Measurements from ENCODE around the gene TAF11L4. TPM values are rescaled to one million over a fixed set of nuclear protein-coding genes. Genes with fewer than 3 reads are reported as not detected.
"Not testable (repeated sequence)": the region's sequence is repeated elsewhere in the genome, so short reads cannot be mapped to it uniquely, and the experiment has no call there.

TAF11L4 gene
- total RNA-seq, 1 donor: not detected

DNA sequence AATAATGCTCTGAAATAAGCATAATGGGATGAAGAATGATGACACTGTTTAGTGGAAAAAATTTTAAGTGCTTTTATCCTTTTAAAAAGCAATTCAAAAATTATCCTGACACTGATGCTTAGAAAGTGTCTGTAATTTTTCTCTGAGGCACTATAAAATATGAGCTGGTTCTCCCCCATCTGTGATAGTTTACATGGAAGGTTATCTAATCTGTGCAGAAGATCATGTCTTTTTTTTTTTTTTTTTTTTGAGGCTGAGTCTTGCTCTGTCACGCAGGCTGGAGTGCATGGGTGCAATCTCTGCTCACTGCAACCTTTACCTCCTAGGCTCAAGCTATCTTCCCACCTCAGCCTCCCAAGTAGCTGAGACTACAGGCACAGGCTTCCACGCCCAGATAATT is 38.8 kb upstream of the TAF11L4 start:
- Histone ChIP-seq H3K9me3 (ENCODE audit: low read depth, low read length) (no peaks in the 10 kb centered on the region), H3K4me1 (ENCODE audit: insufficient read depth, low read length) (no peaks in the 10 kb centered on the region), H3K79me2 (ENCODE audit: insufficient read depth, low read length) (no peaks in the 10 kb centered on the region), H2AFZ (ENCODE audit: low read length) (no peak overlapping the region), H3K4me2 (ENCODE audit: insufficient read depth, low read length) (no peak overlapping the region), H4K20me1 (ENCODE audit: insufficient read depth, low read length) (no peaks in the 10 kb centered on the region), H3K27ac (ENCODE audit: low read depth, low read length) (no peak overlapping the region), H3K36me3 (ENCODE audit: insufficient read depth, low read length) (no peaks in the 10 kb centered on the region), H3K27me3 (ENCODE audit: insufficient read depth, low read length) (no peaks in the 10 kb centered on the region), H3K4me3 (ENCODE audit: insufficient read depth, low read length) (no peak overlapping the region)
- no peak for DNase-seq (ENCODE audit: insufficient read length, low spot score, missing footprints)
- TF ChIP-seq, protein P1, sequence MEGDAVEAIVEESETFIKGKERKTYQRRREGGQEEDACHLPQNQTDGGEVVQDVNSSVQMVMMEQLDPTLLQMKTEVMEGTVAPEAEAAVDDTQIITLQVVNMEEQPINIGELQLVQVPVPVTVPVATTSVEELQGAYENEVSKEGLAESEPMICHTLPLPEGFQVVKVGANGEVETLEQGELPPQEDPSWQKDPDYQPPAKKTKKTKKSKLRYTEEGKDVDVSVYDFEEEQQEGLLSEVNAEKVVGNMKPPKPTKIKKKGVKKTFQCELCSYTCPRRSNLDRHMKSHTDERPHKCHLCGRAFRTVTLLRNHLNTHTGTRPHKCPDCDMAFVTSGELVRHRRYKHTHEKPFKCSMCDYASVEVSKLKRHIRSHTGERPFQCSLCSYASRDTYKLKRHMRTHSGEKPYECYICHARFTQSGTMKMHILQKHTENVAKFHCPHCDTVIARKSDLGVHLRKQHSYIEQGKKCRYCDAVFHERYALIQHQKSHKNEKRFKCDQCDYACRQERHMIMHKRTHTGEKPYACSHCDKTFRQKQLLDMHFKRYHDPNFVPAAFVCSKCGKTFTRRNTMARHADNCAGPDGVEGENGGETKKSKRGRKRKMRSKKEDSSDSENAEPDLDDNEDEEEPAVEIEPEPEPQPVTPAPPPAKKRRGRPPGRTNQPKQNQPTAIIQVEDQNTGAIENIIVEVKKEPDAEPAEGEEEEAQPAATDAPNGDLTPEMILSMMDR (IDR thresholded peaks at IDR 0.05; ENCODE audit: extremely low read depth, low read depth, low read length): no peak

DNA sequence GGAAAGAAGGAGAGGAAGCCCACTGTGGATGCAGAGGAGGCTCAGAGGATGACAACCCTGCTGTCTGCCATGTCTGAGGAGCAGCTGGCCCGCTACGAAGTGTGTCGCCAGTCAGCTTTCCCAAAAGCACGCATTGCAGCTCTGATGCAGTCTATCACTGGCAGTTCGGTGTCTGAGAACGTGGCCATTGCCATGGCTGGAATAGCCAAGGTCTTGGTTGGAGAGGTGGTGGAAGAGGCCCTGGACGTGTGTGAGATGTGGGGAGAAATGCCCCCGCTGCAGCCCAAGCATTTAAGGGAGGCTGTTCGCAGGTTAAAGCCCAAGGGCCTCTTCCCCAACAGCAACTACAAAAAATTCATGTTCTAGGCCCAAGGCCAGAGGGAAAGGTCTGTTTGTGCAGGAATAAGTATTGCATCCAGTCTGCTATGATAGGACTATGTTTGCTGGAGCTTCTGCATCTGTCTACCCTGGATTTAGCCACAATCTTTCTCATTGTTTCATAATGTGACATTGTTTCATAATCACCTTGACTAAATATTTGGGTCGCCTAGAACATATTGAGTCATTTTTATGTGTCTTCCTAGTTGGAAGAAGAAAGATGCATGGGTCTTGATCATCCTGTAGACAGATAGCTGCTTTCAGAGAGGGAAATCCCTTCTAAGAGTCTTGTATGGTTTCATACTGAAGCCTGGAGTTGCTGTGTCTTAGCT is 35.0 kb upstream of the TAF11L4 start:
- not testable (repeated sequence) for H3K4me3 ChIP-seq (ENCODE audit: insufficient read depth, low read length); H4K20me1 ChIP-seq (ENCODE audit: insufficient read depth, low read length); H3K4me1 ChIP-seq (ENCODE audit: insufficient read depth, low read length); H2AFZ ChIP-seq (ENCODE audit: low read length); H3K4me2 ChIP-seq (ENCODE audit: insufficient read depth, low read length); H3K36me3 ChIP-seq (ENCODE audit: insufficient read depth, low read length); DNase-seq (ENCODE audit: insufficient read length, low spot score, missing footprints); H3K27ac ChIP-seq (ENCODE audit: low read depth, low read length); H3K27me3 ChIP-seq (ENCODE audit: insufficient read depth, low read length); H3K79me2 ChIP-seq (ENCODE audit: insufficient read depth, low read length); H3K9me3 ChIP-seq (ENCODE audit: low read depth, low read length)

DNA sequence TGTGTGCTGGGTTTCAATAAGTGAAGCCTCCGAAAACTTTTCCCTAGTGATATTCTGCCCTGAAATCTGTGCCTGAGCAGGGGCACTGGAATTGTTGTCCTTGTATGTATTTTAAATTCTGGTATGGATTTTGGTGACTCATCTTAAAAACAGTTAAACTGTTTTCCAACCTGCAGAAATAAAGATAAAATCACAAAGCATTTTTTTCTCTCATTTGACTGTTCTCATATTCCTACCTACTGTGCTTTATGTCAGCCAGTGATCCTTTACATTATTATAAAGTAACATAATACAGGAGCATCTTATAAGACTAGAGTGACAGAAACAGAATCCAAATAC is 34.5 kb upstream of the TAF11L4 start:
- Histone ChIP-seq H3K9me3 (ENCODE audit: low read depth, low read length) (no peaks in the 10 kb centered on the region), H2AFZ (ENCODE audit: low read length) (no peak overlapping the region), H3K27ac (ENCODE audit: low read depth, low read length) (no peak overlapping the region), H3K4me3 (ENCODE audit: insufficient read depth, low read length) (no peak overlapping the region), H3K79me2 (ENCODE audit: insufficient read depth, low read length) (no peaks in the 10 kb centered on the region), H3K4me1 (ENCODE audit: insufficient read depth, low read length) (no peaks in the 10 kb centered on the region), H4K20me1 (ENCODE audit: insufficient read depth, low read length) (no peaks in the 10 kb centered on the region), H3K4me2 (ENCODE audit: insufficient read depth, low read length) (no peak overlapping the region), H3K27me3 (ENCODE audit: insufficient read depth, low read length) (no peaks in the 10 kb centered on the region), H3K36me3 (ENCODE audit: insufficient read depth, low read length) (no peaks in the 10 kb centered on the region)
- TF ChIP-seq, protein P1 (IDR thresholded peaks at IDR 0.05; ENCODE audit: extremely low read depth, low read depth, low read length): no peak
- no peak for DNase-seq (ENCODE audit: insufficient read length, low spot score, missing footprints)

DNA sequence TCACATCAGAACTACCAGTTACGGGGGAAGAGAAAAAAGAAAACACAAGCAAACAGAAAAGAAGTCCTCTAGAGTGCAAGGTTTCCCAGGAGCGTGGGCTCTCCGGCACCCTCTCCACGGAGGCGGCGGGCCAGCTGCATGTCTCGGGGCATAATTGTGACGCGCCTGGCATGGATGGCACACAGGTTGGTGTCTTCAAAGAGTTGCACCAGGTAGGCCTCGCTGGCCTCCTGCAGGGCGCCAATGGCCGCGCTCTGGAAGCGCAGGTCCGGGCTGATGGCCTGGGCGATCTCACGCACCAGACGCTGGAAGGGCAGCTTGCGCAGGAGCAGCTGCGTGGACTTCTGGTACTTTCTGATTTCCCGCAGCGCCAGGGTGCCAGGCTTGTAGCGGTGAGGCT is 30.3 kb upstream of the TAF11L4 start:
- H2AFZ ChIP-seq (ENCODE audit: low read length); H3K27me3 ChIP-seq (ENCODE audit: insufficient read depth, low read length); H3K9me3 ChIP-seq (ENCODE audit: low read depth, low read length): not testable (repeated sequence)

DNA sequence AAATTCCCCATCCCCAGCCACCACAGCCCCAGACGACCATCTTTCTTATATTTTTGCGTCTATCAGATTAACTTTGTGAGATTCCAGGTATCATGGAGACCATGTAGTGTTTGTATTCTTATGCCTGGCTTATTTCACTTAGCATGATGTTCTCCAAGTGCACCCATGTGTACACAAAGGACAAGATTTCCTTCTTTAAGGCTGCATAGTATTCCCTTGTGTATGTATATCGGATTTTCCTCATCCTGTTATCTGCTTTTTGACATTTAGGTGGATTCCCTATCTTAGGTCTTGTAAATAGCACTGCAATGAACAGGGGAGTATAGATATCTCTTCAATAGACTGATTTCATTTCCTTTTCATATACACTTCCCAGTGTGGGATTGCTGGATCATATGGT is 28.8 kb upstream of the TAF11L4 start:
- no peak overlapping the region for H2AFZ ChIP-seq (ENCODE audit: low read length)
- H4K20me1 ChIP-seq (ENCODE audit: insufficient read depth, low read length): no peaks in the 10 kb centered on the region
- H3K4me1 ChIP-seq (ENCODE audit: insufficient read depth, low read length): no peaks in the 10 kb centered on the region
- no peaks in the 10 kb centered on the region for H3K79me2 ChIP-seq (ENCODE audit: insufficient read depth, low read length)
- H3K4me3 ChIP-seq (ENCODE audit: insufficient read depth, low read length): no peak overlapping the region
- DNase-seq (ENCODE audit: insufficient read length, low spot score, missing footprints): no peak
- TF ChIP-seq, protein P1 (IDR thresholded peaks at IDR 0.05; ENCODE audit: extremely low read depth, low read depth, low read length): no peak
- H3K27ac ChIP-seq (ENCODE audit: low read depth, low read length): no peak overlapping the region
- H3K36me3 ChIP-seq (ENCODE audit: insufficient read depth, low read length): no peaks in the 10 kb centered on the region
- H3K4me2 ChIP-seq (ENCODE audit: insufficient read depth, low read length): no peak overlapping the region
- no peaks in the 10 kb centered on the region for H3K27me3 ChIP-seq (ENCODE audit: insufficient read depth, low read length)
- no peaks in the 10 kb centered on the region for H3K9me3 ChIP-seq (ENCODE audit: low read depth, low read length)

More for the DNA sequence above, 30.3 kb upstream of the TAF11L4 start:
- not testable (repeated sequence) for H4K20me1 ChIP-seq (ENCODE audit: insufficient read depth, low read length); DNase-seq (ENCODE audit: insufficient read length, low spot score, missing footprints); H3K4me3 ChIP-seq (ENCODE audit: insufficient read depth, low read length); H3K4me1 ChIP-seq (ENCODE audit: insufficient read depth, low read length); H3K27ac ChIP-seq (ENCODE audit: low read depth, low read length); H3K4me2 ChIP-seq (ENCODE audit: insufficient read depth, low read length); H3K36me3 ChIP-seq (ENCODE audit: insufficient read depth, low read length); H3K79me2 ChIP-seq (ENCODE audit: insufficient read depth, low read length)

Measured in osteoblast (primary cell).